Measurements from ENCODE around the gene OPA3.
A peak's percentile ranks its signal among the peaks of the same experiment; 100 is the strongest.

OPA3 gene

GRCh38 chr19:45568732-45569131, 15.9 kb downstream of the OPA3 start:
- peak; percentile 79 for DNase-seq (ENCODE audit: low read depth, low spot score)
- H3K4me3 ChIP-seq (ENCODE audit: low read depth, low read length), result no peak overlapping the region
- in situ Hi-C loops (cut with HindIII; ENCODE audit: low sequenced_read_pairs), result no loop called here
- TF ChIP-seq CTCF (IDR thresholded peaks at IDR 0.05; ENCODE audit: low read depth, low read length), result no peak

- DNase-seq (ENCODE audit: low read depth, low spot score), result no peak
- TF ChIP-seq CTCF (IDR thresholded peaks at IDR 0.05; ENCODE audit: low read depth, low read length), result no peak
- in situ Hi-C loops (cut with HindIII; ENCODE audit: low sequenced_read_pairs), result no loop called here
- no peak overlapping the region for H3K4me3 ChIP-seq (ENCODE audit: low read depth, low read length)
Measured at GRCh38 chr19:45567609-45568008, 17.0 kb downstream of the OPA3 start.

GRCh38 chr19:45564131-45564780, 20.3 kb downstream of the OPA3 start:
- no peak for DNase-seq (ENCODE audit: low read depth, low spot score)
- no peak overlapping the region for H3K4me3 ChIP-seq (ENCODE audit: low read depth, low read length)
- no peak for TF ChIP-seq CTCF (IDR thresholded peaks at IDR 0.05; ENCODE audit: low read depth, low read length)
- in situ Hi-C loops (cut with HindIII; ENCODE audit: low sequenced_read_pairs), result no loop called here

- no peak for DNase-seq (ENCODE audit: low read depth, low spot score)
- in situ Hi-C loops (cut with HindIII; ENCODE audit: low sequenced_read_pairs), result no loop called here
- TF ChIP-seq CTCF (IDR thresholded peaks at IDR 0.05; ENCODE audit: low read depth, low read length), result no peak
- H3K4me3 ChIP-seq (ENCODE audit: low read depth, low read length), result no peak overlapping the region
Measured at GRCh38 chr19:45560686-45561085, 23.9 kb downstream of the OPA3 start.

- no peak overlapping the region for H3K4me3 ChIP-seq (ENCODE audit: low read depth, low read length)
- in situ Hi-C loops (cut with HindIII; ENCODE audit: low sequenced_read_pairs), result no loop called here
- no peak for DNase-seq (ENCODE audit: low read depth, low spot score)
- TF ChIP-seq CTCF (IDR thresholded peaks at IDR 0.05; ENCODE audit: low read depth, low read length), result no peak
Measured at GRCh38 chr19:45560038-45560437, 24.6 kb downstream of the OPA3 start.

GRCh38 chr19:45558399-45558878, 26.2 kb downstream of the OPA3 start:
- TF ChIP-seq CTCF (IDR thresholded peaks at IDR 0.05; ENCODE audit: low read depth, low read length), result peak; percentile 79
- no peak overlapping the region for H3K4me3 ChIP-seq (ENCODE audit: low read depth, low read length)
- DNase-seq (ENCODE audit: low read depth, low spot score), result peak; percentile 33
- in situ Hi-C loops (cut with HindIII; ENCODE audit: low sequenced_read_pairs), result no loop called here

Measured in astrocyte of the spinal cord (primary cell).